CD14-positive monocyte (primary cell): ENCODE results near the gene FBH1. TPM values are rescaled to one million over a fixed set of nuclear protein-coding genes. Genes with fewer than 3 reads are reported as not detected.

ENCODE experiments used
- DNase-seq, 3 donors: peaks; one replicate each; pipeline ENCODE4 v3.0.0-alpha.2; 2011 to 2022
- H2AFZ ChIP-seq: 2 replicates; pipeline ENCODE4 v1.6.0; 2012; ENCODE audit warnings: mild to moderate bottlenecking, low read depth, low read length, inconsistent platforms; ENCODE audit not compliant: insufficient read depth, poor library complexity, severe bottlenecking
- H3K27ac ChIP-seq, 2 donors: 1 replicate in 1 of 2; 2 replicates in 1 of 2; pipeline ENCODE4 v1.5.1; 2012 to 2013; ENCODE audit warnings: low read length in 2 of 2, control low read depth in 1 of 2, inconsistent platforms in 1 of 2, low read depth in 1 of 2, mild to moderate bottlenecking in 1 of 2
- H3K27me3 ChIP-seq, 2 donors: one replicate each; pipeline versions ENCODE4 v1.6.0 to v1.6.1; 2011 to 2013; ENCODE audit warnings: low read length in 2 of 2; ENCODE audit not compliant: control insufficient read depth in 2 of 2, insufficient read depth in 2 of 2
- H3K36me3 ChIP-seq, 2 donors: replicated peaks in 1 of 2; 1 replicate in 1 of 2; 2 replicates in 1 of 2; pipeline versions ENCODE4 v1.5.1 to v1.6.1; 2012 to 2013; ENCODE audit warnings: low read length in 2 of 2, control low read depth in 1 of 2, inconsistent platforms in 1 of 2, mild to moderate bottlenecking in 1 of 2; ENCODE audit not compliant: insufficient read depth in 2 of 2, control insufficient read depth in 1 of 2
- H3K4me1 ChIP-seq, 2 donors: 1 replicate in 1 of 2; 2 replicates in 1 of 2; pipeline versions ENCODE4 v1.5.1 to v1.6.1; 2012 to 2013; ENCODE audit warnings: low read length in 2 of 2, control low read depth in 1 of 2, inconsistent platforms in 1 of 2, mild to moderate bottlenecking in 1 of 2, moderate library complexity in 1 of 2; ENCODE audit not compliant: insufficient read depth in 2 of 2, control insufficient read depth in 1 of 2
- H3K4me2 ChIP-seq: replicated peaks from 2 replicates; pipeline ENCODE3; 2012; ENCODE audit warnings: low read length, moderate library complexity, mild to moderate bottlenecking; ENCODE audit not compliant: poor library complexity, severe bottlenecking; ENCODE audit errors: extremely low read depth
- H3K4me3 ChIP-seq, 3 experiments: fragments of 200-600 bp in 1 of 3; sonication (generic) in 1 of 3; replicated peaks in 1 of 3; 1 replicate in 2 of 3; 2 replicates in 1 of 3; pipeline ENCODE4 v1.5.1; 2011 to 2013; ENCODE audit warnings: low read length in 3 of 3, mild to moderate bottlenecking in 3 of 3, control low read depth in 2 of 3, low read depth in 2 of 3, inconsistent platforms in 1 of 3, moderate library complexity in 1 of 3
- H3K79me2 ChIP-seq: 2 replicates; pipeline ENCODE4 v1.6.0; 2012; ENCODE audit warnings: mild to moderate bottlenecking, control low read depth, inconsistent platforms, low read length, moderate library complexity; ENCODE audit not compliant: insufficient read depth
- H3K9ac ChIP-seq: 2 replicates; pipeline ENCODE4 v1.6.0; 2017; ENCODE audit warnings: low read length, mild to moderate bottlenecking; ENCODE audit not compliant: insufficient read depth, poor library complexity, severe bottlenecking
- H3K9me3 ChIP-seq, 2 donors: replicated peaks in 1 of 2; 1 replicate in 1 of 2; 2 replicates in 1 of 2; pipeline versions ENCODE4 v1.5.1 to v1.6.1; 2012 to 2013; ENCODE audit warnings: low read length in 2 of 2, control low read depth in 1 of 2; ENCODE audit not compliant: control insufficient read depth in 1 of 2, insufficient read depth in 1 of 2
- H4K20me1 ChIP-seq: 2 replicates; pipeline ENCODE4 v1.6.0; 2012; ENCODE audit warnings: mild to moderate bottlenecking, low read length, control low read depth, moderate library complexity; ENCODE audit not compliant: insufficient read depth
- H3K27ac Mint-ChIP-seq, 7 donors: one replicate each; pipeline ENCODE4 v1.8.0; 2020; ENCODE audit warnings: mild to moderate bottlenecking in 7 of 7, mixed read lengths in 7 of 7, moderate library complexity in 6 of 7, inconsistent platforms in 2 of 7
- H3K27me3 Mint-ChIP-seq, 3 donors: one replicate each; pipeline ENCODE4 v1.8.0; 2021 to 2022; ENCODE audit warnings: low read depth in 3 of 3, mild to moderate bottlenecking in 3 of 3, mixed read lengths in 3 of 3, moderate library complexity in 3 of 3, inconsistent platforms in 1 of 3
- H3K36me3 Mint-ChIP-seq, 2 donors: one replicate each; pipeline ENCODE4 v1.8.0; 2020; ENCODE audit warnings: mixed read lengths in 2 of 2, inconsistent platforms in 1 of 2, mild to moderate bottlenecking in 1 of 2
- H3K4me1 Mint-ChIP-seq: one replicate; pipeline ENCODE4 v1.8.0; 2020; ENCODE audit warnings: mild to moderate bottlenecking, mixed read lengths
- H3K4me3 Mint-ChIP-seq, 2 donors: one replicate each; pipeline ENCODE4 v1.8.0; 2020; ENCODE audit warnings: mild to moderate bottlenecking in 2 of 2, mixed read lengths in 2 of 2, moderate library complexity in 1 of 2
- H3K9me3 Mint-ChIP-seq, 7 donors: one replicate each; pipeline ENCODE4 v1.8.0; 2020 to 2022; ENCODE audit warnings: mixed read lengths in 7 of 7, mild to moderate bottlenecking in 6 of 7, moderate library complexity in 6 of 7, inconsistent platforms in 2 of 7
- WGBS: methylation state at CpG from one replicate; pipeline ENCODE4 v1.1.5; 2013; ENCODE audit warnings: missing lambda C conversion rate; ENCODE audit not compliant: insufficient coverage; 5-methylcytosine and 5-hydroxymethylcytosine counted together
- intact Hi-C, 2 donors: fragments of 100-400 bp; cut with micrococcal nuclease; formaldehyde crosslinking; loops; one replicate each; pipeline versions ENCODE4 v1.15.0 to v1.15.1; 2023
- polyA plus RNA-seq, 3 donors: library from polyadenylated mRNA; depleted of rRNA in 1 of 3; unstranded in 2 of 3; stranded (reverse) in 1 of 3; fragments of 300-500 nt in 2 of 3; fragments of >200 nt in 1 of 3; fragmentation: Illumina TruSeq in 2 of 3; gene quantifications; 1 replicate in 2 of 3; 2 replicates in 1 of 3; pipeline ENCODE4 v1.2.3, GENCODE V29; 2012 to 2021
- TF ChIP-seq, protein P1 (sequence below): fragments of 200-600 bp; IDR thresholded peaks from one replicate; pipeline ENCODE4 v1.8.0; 2022; ENCODE audit warnings: antibody characterized with exemption, mild to moderate bottlenecking

FBH1 gene
- polyA plus RNA-seq, 3 donors: 33.9 to 73.3 (median 48.3) TPM

DNA sequence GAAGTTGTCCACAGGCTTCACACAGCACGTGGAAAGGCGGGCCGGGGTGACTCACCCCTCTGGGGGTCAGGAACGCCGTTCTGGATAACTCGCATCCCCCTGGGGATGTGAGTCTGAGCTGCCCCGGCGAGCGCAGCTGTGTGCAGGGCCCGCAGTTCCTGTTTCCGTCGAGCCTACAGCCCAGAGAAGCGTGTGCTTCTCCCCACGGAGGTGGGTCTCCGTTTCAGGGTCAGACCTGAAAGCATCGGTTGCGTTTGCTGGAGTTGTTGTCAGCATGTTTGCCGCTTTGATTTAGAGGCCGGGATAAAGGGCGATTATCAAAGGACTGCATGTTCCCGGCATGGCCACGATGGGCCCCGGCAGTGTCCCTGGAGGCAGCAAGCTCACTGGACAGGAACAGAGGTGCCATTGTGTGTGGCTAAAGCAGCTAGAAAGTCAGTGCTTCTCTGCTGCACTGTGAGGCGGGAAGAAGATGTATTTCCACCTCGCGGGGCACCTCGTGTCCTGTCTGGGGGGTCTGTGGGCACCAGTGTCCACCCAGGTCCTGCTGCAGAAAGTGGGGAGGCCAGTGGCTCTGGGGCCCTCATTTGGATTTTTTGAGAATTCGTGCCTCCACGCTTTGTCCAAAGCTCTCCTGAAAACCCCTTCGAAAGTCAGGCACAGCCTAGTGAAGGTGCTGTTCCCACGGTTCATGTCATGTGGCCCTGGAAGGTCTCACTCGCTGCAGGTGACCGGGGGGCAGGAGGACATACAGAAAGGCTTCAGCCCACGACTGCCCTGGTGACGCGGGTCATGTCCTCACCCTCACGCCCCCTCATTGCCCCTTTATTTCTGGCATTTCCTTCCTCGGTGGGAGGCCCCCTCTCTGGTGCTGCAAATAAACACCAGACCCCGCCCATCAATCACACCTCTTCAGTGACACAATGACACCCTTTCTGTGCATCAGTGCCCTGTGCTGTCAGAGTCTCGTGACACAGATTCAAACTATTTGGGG is 49.4 kb upstream of the FBH1 start:
- no peak overlapping the region for H3K4me3 ChIP-seq
- Mint-ChIP-seq H3K36me3 (no peaks in the 10 kb centered on the region), H3K4me1 (peaks cover 8% of the 10 kb centered on the region), H3K27ac (peak overlapping the region in 2 of 7 donors; percentile 28 to 67), H3K9me3 (peaks cover 0 to 2% (median 0%) of the 10 kb centered on the region in 7 donors), H3K4me3 (peak overlapping the region; percentile 58 to 72), H3K27me3 (peaks cover 0 to 9% (median 4%) of the 10 kb centered on the region in 3 donors)
- peak overlapping the region in 1 of 2 donors; percentile 7 for H3K27ac ChIP-seq
- no peaks in the 10 kb centered on the region for H3K36me3 ChIP-seq
- no peaks in the 10 kb centered on the region for H3K79me2 ChIP-seq
- 53% methylated on average over 39 of the region's 40 CpGs for WGBS
- peak overlapping the region; percentile 10 for H3K4me2 ChIP-seq
- H3K9me3 ChIP-seq: no peaks in the 10 kb centered on the region
- H2AFZ ChIP-seq: peak overlapping the region; percentile 61
- H4K20me1 ChIP-seq: no peaks in the 10 kb centered on the region
- peak; percentile 22 to 42 (median 29) for DNase-seq
- H3K27me3 ChIP-seq: no peaks in the 10 kb centered on the region
- H3K9ac ChIP-seq: no peak overlapping the region
- TF ChIP-seq, protein P1, sequence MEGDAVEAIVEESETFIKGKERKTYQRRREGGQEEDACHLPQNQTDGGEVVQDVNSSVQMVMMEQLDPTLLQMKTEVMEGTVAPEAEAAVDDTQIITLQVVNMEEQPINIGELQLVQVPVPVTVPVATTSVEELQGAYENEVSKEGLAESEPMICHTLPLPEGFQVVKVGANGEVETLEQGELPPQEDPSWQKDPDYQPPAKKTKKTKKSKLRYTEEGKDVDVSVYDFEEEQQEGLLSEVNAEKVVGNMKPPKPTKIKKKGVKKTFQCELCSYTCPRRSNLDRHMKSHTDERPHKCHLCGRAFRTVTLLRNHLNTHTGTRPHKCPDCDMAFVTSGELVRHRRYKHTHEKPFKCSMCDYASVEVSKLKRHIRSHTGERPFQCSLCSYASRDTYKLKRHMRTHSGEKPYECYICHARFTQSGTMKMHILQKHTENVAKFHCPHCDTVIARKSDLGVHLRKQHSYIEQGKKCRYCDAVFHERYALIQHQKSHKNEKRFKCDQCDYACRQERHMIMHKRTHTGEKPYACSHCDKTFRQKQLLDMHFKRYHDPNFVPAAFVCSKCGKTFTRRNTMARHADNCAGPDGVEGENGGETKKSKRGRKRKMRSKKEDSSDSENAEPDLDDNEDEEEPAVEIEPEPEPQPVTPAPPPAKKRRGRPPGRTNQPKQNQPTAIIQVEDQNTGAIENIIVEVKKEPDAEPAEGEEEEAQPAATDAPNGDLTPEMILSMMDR: no peak
- peaks cover 6 to 9% of the 10 kb centered on the region in 2 donors for H3K4me1 ChIP-seq
- intact Hi-C loops: no loop called here

DNA sequence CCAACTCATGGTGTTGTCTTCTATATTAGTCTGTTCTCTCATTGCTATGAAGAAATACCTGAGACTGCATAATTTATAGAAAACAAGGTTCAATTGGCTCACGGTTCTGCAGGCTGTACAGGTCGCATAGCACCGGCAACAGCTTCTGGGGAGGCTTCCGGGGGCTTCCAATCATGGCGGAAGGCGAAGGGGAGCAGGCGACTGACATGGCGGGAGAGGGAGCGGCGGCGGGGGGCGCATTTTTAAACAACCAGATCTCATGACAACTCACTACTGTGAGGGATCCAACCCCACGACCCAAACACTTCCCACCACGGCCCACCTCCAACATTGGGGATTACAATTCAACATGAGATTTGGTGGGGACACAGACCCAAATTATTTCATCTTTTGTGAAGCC is 48.1 kb upstream of the FBH1 start:
- Histone ChIP-seq H2AFZ (no peak overlapping the region), H3K9ac (no peak overlapping the region), H3K9me3 (no peaks in the 10 kb centered on the region), H3K27ac (no peak overlapping the region), H3K36me3 (no peaks in the 10 kb centered on the region), H4K20me1 (no peaks in the 10 kb centered on the region), H3K4me1 (peaks cover 6 to 9% of the 10 kb centered on the region in 2 donors), H3K79me2 (no peaks in the 10 kb centered on the region), H3K4me3 (no peak overlapping the region), H3K4me2 (no peak overlapping the region), H3K27me3 (no peaks in the 10 kb centered on the region)
- Mint-ChIP-seq H3K4me1 (peaks cover 15% of the 10 kb centered on the region), H3K4me3 (no peak overlapping the region), H3K27ac (peak overlapping the region in 1 of 7 donors; percentile 26), H3K27me3 (peaks cover 0 to 9% (median 4%) of the 10 kb centered on the region in 3 donors), H3K36me3 (no peaks in the 10 kb centered on the region), H3K9me3 (peaks cover 0 to 2% (median 0%) of the 10 kb centered on the region in 7 donors)
- TF ChIP-seq, protein P1: no peak
- 96% methylated on average over 11 of the region's 14 CpGs for WGBS
- DNase-seq: no peak
- intact Hi-C loops: no loop called here
